EL (cell line): ENCODE measurements around the gene EMC10.
"Not testable (repeated sequence)": the region's sequence is repeated elsewhere in the genome, so short reads cannot be mapped to it uniquely, and the experiment has no call there.

Experiments used
- DNase-seq: peaks from one replicate; pipeline ENCODE4 v3.0.0-alpha.2; 2016

The EMC10 gene

GRCh38 chr19:50516456-50516855, 40.1 kb downstream of the EMC10 start:
- no peak for DNase-seq

GRCh38 chr19:50516964-50517703, 40.8 kb downstream of the EMC10 start:
- DNase-seq = no peak

- no peak for DNase-seq
Measured at GRCh38 chr19:50517704-50518075, 41.4 kb downstream of the EMC10 start.

GRCh38 chr19:50518091-50519005, 42.0 kb downstream of the EMC10 start:
- no peak for DNase-seq

- no peak for DNase-seq
Measured at GRCh38 chr19:50519006-50519575, 42.8 kb downstream of the EMC10 start.

- no peak for DNase-seq
Measured at GRCh38 chr19:50520822-50521465, 44.6 kb downstream of the EMC10 start.

GRCh38 chr19:50522881-50523280, 46.6 kb downstream of the EMC10 start:
- no peak for DNase-seq

- not testable (repeated sequence) for DNase-seq
Measured at GRCh38 chr19:50528052-50528451, 51.7 kb downstream of the EMC10 start.

GRCh38 chr19:50531171-50531612, 54.9 kb downstream of the EMC10 start:
- no peak for DNase-seq

- DNase-seq = no peak
Measured at GRCh38 chr19:50532952-50533351, 56.6 kb downstream of the EMC10 start.

GRCh38 chr19:50534478-50534877, 58.2 kb downstream of the EMC10 start:
- no peak for DNase-seq

GRCh38 chr19:50535672-50536187, 59.4 kb downstream of the EMC10 start:
- no peak for DNase-seq

GRCh38 chr19:50536662-50537305, 60.5 kb downstream of the EMC10 start:
- no peak for DNase-seq

- no peak for DNase-seq
Measured at GRCh38 chr19:50537306-50537685, 61.0 kb downstream of the EMC10 start.

- peak; percentile 79 for DNase-seq
Measured at GRCh38 chr19:50537769-50538230, 61.5 kb downstream of the EMC10 start.
